Subcutaneous abdominal adipose tissue (tissue), 5 donors: Measurements from ENCODE around the gene DDOST.
A peak's percentile ranks its signal among the peaks of the same experiment; 100 is the strongest.

ENCODE experiments used
- H3K27ac ChIP-seq: one replicate; pipeline ENCODE4 v1.7.0; 2013; ENCODE audit warnings: low read depth, mild to moderate bottlenecking, inconsistent platforms, low read length, moderate library complexity
- H3K27me3 ChIP-seq, 5 donors: one replicate each; pipeline ENCODE4 v1.7.0; 2013; ENCODE audit warnings: low read length in 5 of 5, inconsistent platforms in 1 of 5; ENCODE audit not compliant: control insufficient read depth in 5 of 5, insufficient read depth in 4 of 5
- H3K36me3 ChIP-seq, 5 donors: one replicate each; pipeline ENCODE4 v1.7.0; 2013; ENCODE audit warnings: low read length in 5 of 5; ENCODE audit not compliant: control insufficient read depth in 5 of 5, insufficient read depth in 5 of 5
- H3K4me1 ChIP-seq, 5 donors: one replicate each; pipeline ENCODE4 v1.7.0; 2013; ENCODE audit warnings: low read length in 5 of 5, mild to moderate bottlenecking in 3 of 5, moderate library complexity in 1 of 5; ENCODE audit not compliant: control insufficient read depth in 5 of 5, insufficient read depth in 5 of 5
- H3K4me3 ChIP-seq, 5 donors: one replicate each; pipeline ENCODE4 v1.7.0; 2013; ENCODE audit warnings: low read length in 5 of 5, low read depth in 1 of 5
- H3K9ac ChIP-seq, 5 donors: one replicate each; pipeline ENCODE4 v1.7.0; 2013; ENCODE audit warnings: low read length in 5 of 5, mild to moderate bottlenecking in 4 of 5, moderate library complexity in 3 of 5
- H3K9me3 ChIP-seq, 5 donors: one replicate each; pipeline ENCODE4 v1.7.0; 2013; ENCODE audit warnings: low read length in 5 of 5; ENCODE audit not compliant: control insufficient read depth in 5 of 5
- donor health status: healthy.
- donor health status: healthy.
- donor health status: healthy.
- donor health status: healthy.
- donor health status: healthy.

Gene DDOST

DNA sequence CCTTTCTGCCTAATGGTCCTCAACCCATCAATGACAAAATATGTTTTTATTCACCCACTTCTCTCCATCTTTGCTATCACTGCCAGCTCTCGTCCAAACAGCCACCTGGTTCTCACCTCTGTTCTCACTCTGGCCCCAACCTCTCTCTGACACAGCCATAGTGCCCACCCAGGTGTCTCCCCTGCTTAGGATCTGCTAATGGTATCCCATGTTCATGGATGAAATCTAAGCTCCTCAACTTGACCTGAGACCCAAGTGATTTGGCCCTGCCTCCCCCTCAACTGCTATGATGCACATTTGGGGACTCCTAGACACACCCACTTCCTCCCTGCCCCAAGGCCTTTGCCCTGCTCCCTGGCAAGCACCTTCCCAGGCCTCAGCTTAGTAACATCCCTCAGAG lies 30.7 kb upstream of the DDOST start:
- H3K9me3 ChIP-seq = peaks cover 0 to 3% (median 0%) of the 10 kb centered on the region in 5 donors
- no peak overlapping the region for H3K27ac ChIP-seq
- H3K4me1 ChIP-seq = peaks cover 0 to 11% (median 9%) of the 10 kb centered on the region in 5 donors
- no peak overlapping the region for H3K4me3 ChIP-seq
- no peaks in the 10 kb centered on the region for H3K36me3 ChIP-seq
- no peak overlapping the region for H3K9ac ChIP-seq
- H3K27me3 ChIP-seq = no peaks in the 10 kb centered on the region

DNA sequence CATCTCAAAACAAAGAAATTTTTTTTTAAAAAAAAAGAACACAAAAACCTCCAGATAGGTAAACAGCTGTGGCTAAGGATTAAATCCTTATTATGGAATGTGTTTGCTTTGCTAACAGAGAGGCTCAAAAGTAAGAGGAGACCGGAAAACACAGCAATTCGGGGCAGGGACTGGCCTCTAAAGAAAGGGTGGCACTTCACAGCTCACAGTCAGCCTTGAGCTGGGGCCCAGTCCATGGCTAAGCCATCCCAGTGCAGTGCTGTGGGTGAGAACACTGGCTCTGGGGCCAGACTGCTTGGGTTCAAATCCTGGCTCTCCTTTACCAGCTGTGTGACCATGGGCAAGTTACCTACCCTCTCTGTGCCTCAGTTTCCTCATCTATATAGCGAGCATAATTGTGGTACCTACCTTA lies 28.5 kb upstream of the DDOST start:
- H3K9ac ChIP-seq = no peak overlapping the region
- peaks cover 0 to 17% (median 13%) of the 10 kb centered on the region in 5 donors for H3K4me1 ChIP-seq
- H3K4me3 ChIP-seq = no peak overlapping the region
- no peaks in the 10 kb centered on the region for H3K36me3 ChIP-seq
- no peak overlapping the region for H3K27ac ChIP-seq
- no peaks in the 10 kb centered on the region for H3K27me3 ChIP-seq
- peaks cover 0 to 3% (median 0%) of the 10 kb centered on the region in 5 donors for H3K9me3 ChIP-seq

GRCh38 chr1:20686883-20687725 lies 25.9 kb upstream of the DDOST start:
- peaks cover 0 to 4% (median 0%) of the 10 kb centered on the region in 5 donors for H3K27me3 ChIP-seq
- H3K9me3 ChIP-seq = peaks cover 0 to 3% (median 0%) of the 10 kb centered on the region in 5 donors
- H3K4me3 ChIP-seq = no peak overlapping the region
- H3K36me3 ChIP-seq = peaks cover 0 to under 1% (median 0%) of the 10 kb centered on the region in 5 donors
- peaks cover 0 to 41% (median 31%) of the 10 kb centered on the region in 5 donors for H3K4me1 ChIP-seq
- H3K27ac ChIP-seq = no peak overlapping the region
- no peak overlapping the region for H3K9ac ChIP-seq

GRCh38 chr1:20685741-20686140 lies 24.6 kb upstream of the DDOST start:
- H3K36me3 ChIP-seq = peaks cover 0 to 5% (median 2%) of the 10 kb centered on the region in 5 donors
- H3K27ac ChIP-seq = peak overlapping the region; percentile 72
- H3K27me3 ChIP-seq = peaks cover 0 to 4% (median 0%) of the 10 kb centered on the region in 5 donors
- peaks cover 0 to 46% (median 31%) of the 10 kb centered on the region in 5 donors for H3K4me1 ChIP-seq
- peak overlapping the region in 2 of 5 donors; percentile 8 to 72 for H3K9ac ChIP-seq
- peak overlapping the region in 2 of 5 donors; percentile 63 to 65 for H3K4me3 ChIP-seq
- H3K9me3 ChIP-seq = no peaks in the 10 kb centered on the region

- Histone ChIP-seq H3K4me3 (peak overlapping the region in 4 of 5 donors; percentile 12 to 69 (median 64)), H3K27ac (peak overlapping the region; percentile 72), H3K9me3 (no peaks in the 10 kb centered on the region), H3K9ac (peak overlapping the region in 3 of 5 donors; percentile 60 to 72 (median 63)), H3K27me3 (peaks cover 0 to 4% (median 0%) of the 10 kb centered on the region in 5 donors), H3K36me3 (peaks cover 0 to 5% (median 2%) of the 10 kb centered on the region in 5 donors), H3K4me1 (peaks cover 0 to 46% (median 31%) of the 10 kb centered on the region in 5 donors)
Measured at GRCh38 chr1:20685099-20685662, 24.0 kb upstream of the DDOST start.

GRCh38 chr1:20684651-20685050 lies 23.5 kb upstream of the DDOST start:
- Histone ChIP-seq H3K27ac (peak overlapping the region; percentile 72), H3K36me3 (peaks cover 0 to 8% (median 2%) of the 10 kb centered on the region in 5 donors), H3K9ac (peak overlapping the region in 3 of 5 donors; percentile 60 to 72 (median 63))

DNA sequence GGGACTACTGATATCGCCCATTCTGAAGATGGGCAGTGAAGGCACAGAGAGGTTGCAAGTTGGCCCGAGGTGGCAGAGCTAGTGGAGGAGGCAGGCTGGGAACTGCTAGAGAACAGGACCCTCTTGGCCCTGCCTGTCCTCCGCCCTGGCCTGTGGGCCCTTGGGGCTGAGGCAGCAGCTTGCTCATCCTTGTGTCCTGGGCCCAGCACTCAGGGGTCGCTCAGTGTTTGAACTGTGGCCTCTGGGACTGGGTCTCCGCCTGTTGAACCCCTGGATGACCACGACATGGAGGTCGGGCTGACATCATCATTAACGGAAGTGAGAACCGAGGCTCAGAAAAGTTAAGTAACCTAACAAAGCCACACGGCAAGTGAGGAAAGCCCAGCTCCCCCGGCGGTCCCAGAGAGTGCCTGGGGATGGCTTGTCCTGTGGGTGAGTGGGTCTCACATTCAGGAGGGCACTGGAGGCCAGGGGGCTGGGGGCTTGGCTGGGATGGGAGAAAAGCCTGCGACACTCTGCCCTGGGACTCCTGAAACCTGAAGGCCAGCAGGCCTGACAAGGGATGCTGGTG lies 23.0 kb upstream of the DDOST start:
- peaks cover 0 to 46% (median 31%) of the 10 kb centered on the region in 5 donors for H3K4me1 ChIP-seq
- peaks cover 0 to 11% (median 2%) of the 10 kb centered on the region in 5 donors for H3K36me3 ChIP-seq
- H3K27ac ChIP-seq = peak overlapping the region; percentile 72
- H3K9me3 ChIP-seq = no peaks in the 10 kb centered on the region
- peak overlapping the region in 3 of 5 donors; percentile 60 to 72 (median 63) for H3K9ac ChIP-seq
- H3K4me3 ChIP-seq = peak overlapping the region in 3 of 5 donors; percentile 63 to 69 (median 65)
- peaks cover 0 to 4% (median 0%) of the 10 kb centered on the region in 5 donors for H3K27me3 ChIP-seq

More at GRCh38 chr1:20684651-20685050, 23.5 kb upstream of the DDOST start:
- Histone ChIP-seq H3K4me3 (peak overlapping the region in 4 of 5 donors; percentile 12 to 69 (median 64)), H3K27me3 (peaks cover 0 to 4% (median 0%) of the 10 kb centered on the region in 5 donors), H3K9me3 (no peaks in the 10 kb centered on the region), H3K4me1 (peaks cover 0 to 46% (median 31%) of the 10 kb centered on the region in 5 donors)

- Histone ChIP-seq H3K36me3 (peaks cover 0 to 11% (median 2%) of the 10 kb centered on the region in 5 donors), H3K9ac (peak overlapping the region in 1 of 5 donors; percentile 72), H3K9me3 (no peaks in the 10 kb centered on the region), H3K4me3 (peak overlapping the region in 2 of 5 donors; percentile 65 to 69), H3K4me1 (peaks cover 0 to 46% (median 31%) of the 10 kb centered on the region in 5 donors), H3K27me3 (peaks cover 0 to 4% (median 0%) of the 10 kb centered on the region in 5 donors), H3K27ac (no peak overlapping the region)
Measured at GRCh38 chr1:20683614-20684013, 22.4 kb upstream of the DDOST start.

GRCh38 chr1:20682571-20683236 lies 21.5 kb upstream of the DDOST start:
- H3K27me3 ChIP-seq = peaks cover 0 to 4% (median 0%) of the 10 kb centered on the region in 5 donors
- H3K9ac ChIP-seq = peak overlapping the region in 1 of 5 donors; percentile 26
- H3K4me1 ChIP-seq = peaks cover 0 to 46% (median 31%) of the 10 kb centered on the region in 5 donors
- no peaks in the 10 kb centered on the region for H3K9me3 ChIP-seq
- H3K27ac ChIP-seq = no peak overlapping the region
- peak overlapping the region in 1 of 5 donors; percentile 19 for H3K4me3 ChIP-seq
- peaks cover 0 to 14% (median 2%) of the 10 kb centered on the region in 5 donors for H3K36me3 ChIP-seq
